RKO (cell line): ENCODE data around the gene GFPT2.
"Not testable (repeated sequence)": the region's sequence is repeated elsewhere in the genome, so short reads cannot be mapped to it uniquely, and the experiment has no call there.

Source experiments
- DNase-seq: peaks from one replicate; pipeline ENCODE4 v3.0.0-alpha.2; 2016; ENCODE audit warnings: low spot score

GFPT2 gene

GRCh38 chr5:180304431-180305375 is 48.4 kb downstream of the GFPT2 start:
- DNase-seq = no peak

GRCh38 chr5:180304016-180304292 is 49.2 kb downstream of the GFPT2 start:
- DNase-seq = no peak

GRCh38 chr5:180303226-180304015 is 49.7 kb downstream of the GFPT2 start:
- DNase-seq = no peak

GRCh38 chr5:180302256-180302655 is 50.9 kb downstream of the GFPT2 start:
- no peak for DNase-seq

- no peak for DNase-seq
Observed at GRCh38 chr5:180301253-180301652, 51.9 kb downstream of the GFPT2 start.

- no peak for DNase-seq
Observed at GRCh38 chr5:180299526-180299925, 53.6 kb downstream of the GFPT2 start.

GRCh38 chr5:180299014-180299413 is 54.1 kb downstream of the GFPT2 start:
- DNase-seq = not testable (repeated sequence)

GRCh38 chr5:180297587-180298282 is 55.4 kb downstream of the GFPT2 start:
- DNase-seq = no peak

GRCh38 chr5:180296771-180297170 is 56.4 kb downstream of the GFPT2 start:
- no peak for DNase-seq

GRCh38 chr5:180294913-180295555 is 58.1 kb downstream of the GFPT2 start:
- DNase-seq = no peak

GRCh38 chr5:180294411-180294810 is 58.7 kb downstream of the GFPT2 start:
- DNase-seq = no peak

- DNase-seq = peak; percentile 76
Observed at GRCh38 chr5:180291943-180292831, 60.9 kb downstream of the GFPT2 start, which contains the start of gene MAPK9. MAPK9 (minus strand) TSS chr5:180292083; CDS start chr5:180280561, 11,522 bp downstream.

GRCh38 chr5:180291234-180291940 is 61.7 kb downstream of the GFPT2 start:
- DNase-seq = peak; percentile 32

GRCh38 chr5:180290568-180291233 is 62.4 kb downstream of the GFPT2 start:
- no peak for DNase-seq

GRCh38 chr5:180289966-180290365 is 63.2 kb downstream of the GFPT2 start:
- DNase-seq = no peak

GRCh38 chr5:180289433-180289832 is 63.7 kb downstream of the GFPT2 start:
- no peak for DNase-seq

GRCh38 chr5:180287868-180288267 is 65.3 kb downstream of the GFPT2 start:
- DNase-seq = no peak

GRCh38 chr5:180287404-180287803 is 65.7 kb downstream of the GFPT2 start:
- no peak for DNase-seq

- no peak for DNase-seq
Observed at GRCh38 chr5:180284149-180284548, 69.0 kb downstream of the GFPT2 start.
